Activated naive CD4-positive, alpha-beta T cell treated with anti-CD3 and anti-CD28 coated beads, Interleukin-2, amount 50 U/mL, for 72 hours (primary cell): ENCODE results near the gene RBPJ. TPM values are rescaled to one million over a fixed set of nuclear protein-coding genes. Genes with fewer than 3 reads are reported as not detected.
A peak's percentile ranks its signal among the peaks of the same experiment; 100 is the strongest.

Experiments used
- ATAC-seq, 2 donors: fragments of 150-1000 bp; cut with Tn5 transposase; 2 replicates each; pipeline ENCODE4 v1.10.0; 2021; ENCODE audit warnings: mild to moderate bottlenecking in 2 of 2, moderate library complexity in 2 of 2
- DNase-seq, 2 donors: peaks; one replicate each; pipeline ENCODE4 v3.0.0; 2021 to 2022; ENCODE audit warnings: low spot score in 2 of 2
- H3K27ac Mint-ChIP-seq, 2 donors: one replicate each; pipeline ENCODE4 v1.8.0; 2022; ENCODE audit warnings: mild to moderate bottlenecking in 2 of 2, mixed read lengths in 2 of 2
- H3K36me3 Mint-ChIP-seq, 2 donors: one replicate each; pipeline ENCODE4 v1.8.0; 2022; ENCODE audit warnings: mixed read lengths in 2 of 2
- H3K9me3 Mint-ChIP-seq, 2 donors: one replicate each; pipeline ENCODE4 v1.8.0; 2022; ENCODE audit warnings: mixed read lengths in 2 of 2
- total RNA-seq, 2 donors: library from RNA; stranded (reverse); gene quantifications; one replicate each; pipeline ENCODE4 v1.2.3, GENCODE V29; 2022

The RBPJ gene
- total RNA-seq, 2 donors from 2014 or later, result 175 to 356 TPM

DNA sequence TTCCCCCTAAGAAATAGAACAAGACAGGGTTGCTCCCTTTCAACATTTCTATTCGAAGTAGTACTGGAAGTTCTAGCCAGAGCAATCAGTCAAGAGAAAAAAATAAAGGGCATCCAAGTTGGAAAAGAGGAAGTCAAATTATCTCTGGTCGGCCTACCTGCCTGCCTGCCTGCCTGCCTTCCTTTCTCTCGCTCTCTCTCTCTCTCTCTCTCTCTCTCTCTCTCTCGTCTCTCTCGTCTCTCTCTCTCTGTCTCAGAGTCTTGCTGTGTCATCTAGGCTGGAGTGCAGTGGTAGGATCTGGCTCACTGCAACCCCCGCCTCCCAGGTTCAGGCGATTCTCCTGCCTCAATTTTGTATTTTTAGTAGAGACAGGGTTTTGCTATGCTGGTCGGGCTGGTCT is 126.6 kb downstream of the RBPJ start:
- ATAC-seq (no peak), DNase-seq (no peak)
- peak overlapping the region in 1 of 2 donors; percentile 72 for H3K27ac Mint-ChIP-seq
- peaks cover 4 to 10% of the 10 kb centered on the region in 2 donors for H3K9me3 Mint-ChIP-seq
- peaks cover 0 to 5% of the 10 kb centered on the region in 2 donors for H3K36me3 Mint-ChIP-seq

DNA sequence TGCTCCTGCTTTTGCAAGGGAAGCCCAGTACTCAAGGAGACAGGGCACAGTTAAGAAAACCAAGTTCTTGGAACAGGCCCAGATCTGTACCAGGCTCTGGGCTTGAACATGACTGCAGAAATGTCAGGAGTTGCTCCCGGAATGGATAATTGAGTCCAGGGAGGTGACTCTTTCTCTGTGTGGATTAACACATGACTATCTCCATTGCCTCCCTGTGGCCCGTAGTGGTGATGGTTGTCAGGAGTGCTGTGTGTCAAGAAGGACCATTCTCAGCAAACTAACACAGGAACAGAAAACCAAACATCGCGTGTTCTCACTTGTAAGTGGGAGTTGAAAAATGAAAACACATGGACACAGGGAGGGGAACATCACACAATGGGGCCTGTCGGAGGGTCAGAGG is 129.6 kb downstream of the RBPJ start:
- DNase-seq, result no peak
- Mint-ChIP-seq H3K9me3 (peaks cover 0 to 5% of the 10 kb centered on the region in 2 donors), H3K27ac (no peak overlapping the region), H3K36me3 (no peaks in the 10 kb centered on the region)
- peak in 1 of 2 donors; percentile 3 for ATAC-seq

DNA sequence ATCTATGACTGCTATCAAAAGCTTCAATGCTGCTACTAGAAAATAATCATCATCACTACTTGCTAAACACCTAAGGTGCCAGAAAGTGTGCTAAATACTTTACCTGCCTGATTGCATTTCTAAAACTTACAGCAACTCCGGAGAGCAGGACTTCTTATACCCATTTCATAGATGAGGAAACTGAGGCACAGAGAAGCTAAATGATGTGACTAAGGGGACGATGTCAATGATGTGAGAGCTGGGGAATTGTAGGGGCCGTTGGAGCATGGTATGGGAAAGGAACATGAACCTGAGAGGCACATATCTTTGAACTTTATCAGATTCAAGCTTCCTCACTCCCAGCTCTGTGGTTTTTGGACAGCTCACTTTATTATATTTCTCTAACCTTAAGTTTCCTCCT is 130.8 kb downstream of the RBPJ start:
- Mint-ChIP-seq H3K36me3 (no peaks in the 10 kb centered on the region), H3K27ac (no peak overlapping the region), H3K9me3 (no peaks in the 10 kb centered on the region)
- DNase-seq (no peak), ATAC-seq (no peak)

DNA sequence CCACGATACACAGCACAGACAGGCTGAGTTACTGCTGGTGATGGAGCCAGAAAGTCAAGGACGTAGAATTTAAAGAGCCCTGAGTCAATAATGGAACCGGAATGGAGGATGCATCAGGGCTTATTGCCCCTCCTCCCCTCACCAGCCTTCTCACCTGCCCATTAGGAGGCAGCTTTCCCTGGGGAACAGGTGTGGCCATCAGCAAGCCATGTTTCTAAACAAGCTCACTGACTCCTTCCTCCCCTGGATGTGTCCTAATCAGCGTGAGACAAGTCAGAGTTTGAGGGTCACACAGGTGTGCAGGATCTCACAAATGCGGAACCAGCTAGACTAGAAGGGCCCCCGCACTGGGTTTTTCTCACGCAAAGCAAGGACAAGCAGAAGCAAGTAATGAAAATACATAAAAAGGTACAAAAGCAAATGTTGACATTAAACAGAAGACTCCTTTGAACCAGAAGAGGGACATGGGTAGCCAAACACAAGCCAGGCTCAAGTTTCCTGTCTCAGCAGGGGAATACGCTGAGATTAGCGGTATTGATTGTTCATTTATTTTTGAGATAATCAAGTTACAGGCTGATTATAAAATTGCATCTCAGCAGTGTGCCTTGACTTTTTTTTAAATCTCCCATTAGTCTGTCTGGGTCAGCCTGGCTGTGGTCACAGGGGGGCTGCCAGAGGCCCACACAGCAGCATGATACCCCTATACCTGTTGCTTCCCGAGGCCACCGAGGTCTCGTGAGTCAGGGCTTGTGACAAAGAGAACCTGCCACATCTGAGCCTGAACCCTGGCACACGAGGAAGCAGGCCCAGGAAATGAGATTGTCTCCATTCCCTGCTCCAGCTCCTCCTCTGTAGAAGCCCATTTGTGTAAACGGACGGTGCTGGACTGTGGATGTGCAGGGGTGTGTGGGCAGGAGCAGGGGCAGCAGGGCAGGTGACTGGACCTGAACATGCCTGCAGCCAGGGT is 132.0 kb downstream of the RBPJ start:
- Mint-ChIP-seq H3K27ac (no peak overlapping the region), H3K9me3 (no peaks in the 10 kb centered on the region), H3K36me3 (no peaks in the 10 kb centered on the region)
- ATAC-seq (peak in 1 of 2 donors; percentile 7), DNase-seq (no peak)

DNA sequence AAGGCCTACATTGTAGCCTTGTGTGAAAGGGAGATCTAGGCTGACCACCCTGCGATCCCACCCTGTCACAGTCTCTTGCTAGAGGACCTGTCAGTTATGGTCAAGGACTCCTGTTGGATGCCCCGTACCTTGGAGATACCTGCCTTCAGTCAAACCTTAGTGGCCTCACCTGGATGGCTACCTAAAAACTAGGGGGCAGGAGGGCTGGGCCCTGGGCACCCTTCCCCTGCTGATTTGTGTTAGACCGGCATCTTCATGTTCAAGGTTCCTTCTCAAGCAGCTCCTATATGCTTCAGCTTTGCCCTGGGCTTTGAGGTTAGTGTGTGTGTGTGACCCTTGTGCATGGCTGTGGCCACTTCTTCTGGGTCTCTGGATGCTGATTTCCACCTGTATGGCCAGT is 134.1 kb downstream of the RBPJ start:
- no peak for DNase-seq
- H3K36me3 Mint-ChIP-seq, result no peaks in the 10 kb centered on the region
- no peak for ATAC-seq
- H3K27ac Mint-ChIP-seq, result no peak overlapping the region
- H3K9me3 Mint-ChIP-seq, result no peaks in the 10 kb centered on the region

DNA sequence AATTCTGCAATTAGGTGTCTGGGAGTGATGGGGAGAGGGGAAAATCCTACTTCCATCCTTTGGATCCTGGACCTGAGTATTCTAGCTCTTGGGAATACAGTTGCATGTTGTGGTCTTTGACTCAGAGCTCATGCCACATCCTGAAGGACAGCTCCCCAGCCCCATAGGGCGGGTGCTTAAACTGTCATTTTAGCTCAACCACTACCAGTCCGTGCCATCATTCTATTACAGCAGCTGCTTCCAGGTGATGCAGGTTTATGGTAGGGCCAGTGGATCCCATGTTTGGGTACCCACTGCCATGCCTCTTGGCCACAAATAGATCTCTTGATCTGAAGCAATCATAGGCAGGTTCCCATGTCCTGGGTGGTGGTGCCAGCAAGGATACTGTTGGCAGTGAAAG is 134.8 kb downstream of the RBPJ start:
- DNase-seq, result no peak
- H3K36me3 Mint-ChIP-seq, result no peaks in the 10 kb centered on the region
- H3K27ac Mint-ChIP-seq, result peak overlapping the region in 1 of 2 donors; percentile 48
- ATAC-seq, result no peak
- no peaks in the 10 kb centered on the region for H3K9me3 Mint-ChIP-seq

DNA sequence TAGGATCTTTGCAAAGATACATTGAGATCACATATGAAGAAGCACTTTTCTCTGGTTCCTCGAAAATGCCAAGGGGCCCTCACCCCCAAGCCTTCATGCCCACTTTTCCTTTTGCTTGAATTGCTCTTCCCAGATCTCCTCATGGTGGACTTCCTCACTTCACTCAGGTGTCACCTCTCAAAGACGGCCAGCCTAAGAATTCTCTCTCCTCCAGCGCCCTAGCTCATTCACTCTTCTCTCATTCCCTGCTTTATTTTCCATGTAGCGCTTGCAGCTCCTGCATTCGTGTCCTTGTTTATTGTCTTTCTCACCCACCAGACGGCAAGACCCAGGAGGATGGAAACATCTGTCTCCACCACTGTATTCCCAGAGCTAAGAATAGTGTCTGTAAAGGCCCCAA is 136.6 kb downstream of the RBPJ start:
- H3K36me3 Mint-ChIP-seq, result no peaks in the 10 kb centered on the region
- no peak for DNase-seq
- no peaks in the 10 kb centered on the region for H3K9me3 Mint-ChIP-seq
- no peak for ATAC-seq
- H3K27ac Mint-ChIP-seq, result no peak overlapping the region

DNA sequence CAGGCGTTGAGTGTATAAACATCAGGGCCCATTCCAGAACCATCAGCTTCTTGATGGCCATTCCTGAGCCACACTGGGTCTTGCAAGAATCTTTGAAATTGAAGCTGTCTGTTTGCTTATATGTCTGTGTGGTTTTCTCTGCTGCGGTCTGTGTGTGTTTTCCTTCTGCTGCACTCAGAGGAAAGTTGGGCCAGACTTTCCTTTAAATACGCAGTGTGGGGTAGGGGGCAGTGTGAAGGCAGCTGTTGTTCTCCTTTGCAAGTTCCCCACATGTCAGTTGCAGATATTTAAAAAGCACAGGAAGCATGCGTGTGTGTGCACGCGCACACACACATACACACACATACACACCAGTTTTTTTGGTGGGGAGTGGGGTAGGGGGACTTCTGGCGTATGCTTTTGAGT is 137.3 kb downstream of the RBPJ start:
- DNase-seq (no peak), ATAC-seq (no peak)
- no peaks in the 10 kb centered on the region for H3K36me3 Mint-ChIP-seq
- H3K27ac Mint-ChIP-seq, result no peak overlapping the region
- H3K9me3 Mint-ChIP-seq, result no peaks in the 10 kb centered on the region

DNA sequence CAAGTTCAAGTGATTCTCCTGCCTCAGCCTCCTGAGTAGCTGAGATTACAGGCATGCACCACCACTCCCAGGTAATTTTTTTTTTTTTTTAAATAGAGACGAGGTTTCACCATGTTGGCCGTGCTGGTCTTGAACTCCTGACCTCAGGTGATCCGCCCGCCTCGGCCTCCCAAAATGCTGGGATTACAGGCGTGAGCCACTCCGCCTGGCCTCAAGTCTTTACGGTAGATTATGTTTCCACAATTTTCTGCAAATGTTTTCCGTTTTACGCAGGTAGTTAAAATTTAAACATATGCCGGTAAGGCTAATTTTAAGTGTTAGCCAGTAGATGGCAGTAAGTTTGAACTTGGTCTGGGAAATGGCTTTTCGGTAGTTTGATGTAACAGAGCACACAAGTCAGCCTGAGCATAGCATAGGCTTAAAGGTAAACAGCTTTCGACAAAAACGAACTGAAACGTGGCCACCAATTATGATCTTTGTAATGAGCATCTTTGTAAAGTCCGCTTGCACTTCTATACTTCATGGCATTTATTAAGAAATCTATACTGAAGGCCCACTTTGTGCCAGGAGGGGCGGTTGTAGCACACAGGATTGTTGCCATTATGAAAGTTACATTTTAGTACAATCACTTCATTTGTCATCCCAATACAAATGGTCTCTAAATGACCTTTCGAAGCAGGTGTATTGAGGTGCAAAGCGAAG is 138.4 kb downstream of the RBPJ start:
- DNase-seq (no peak), ATAC-seq (peak in 1 of 2 donors; percentile 29)
- Mint-ChIP-seq H3K9me3 (peaks cover 0 to 5% of the 10 kb centered on the region in 2 donors), H3K36me3 (no peaks in the 10 kb centered on the region), H3K27ac (no peak overlapping the region)

DNA sequence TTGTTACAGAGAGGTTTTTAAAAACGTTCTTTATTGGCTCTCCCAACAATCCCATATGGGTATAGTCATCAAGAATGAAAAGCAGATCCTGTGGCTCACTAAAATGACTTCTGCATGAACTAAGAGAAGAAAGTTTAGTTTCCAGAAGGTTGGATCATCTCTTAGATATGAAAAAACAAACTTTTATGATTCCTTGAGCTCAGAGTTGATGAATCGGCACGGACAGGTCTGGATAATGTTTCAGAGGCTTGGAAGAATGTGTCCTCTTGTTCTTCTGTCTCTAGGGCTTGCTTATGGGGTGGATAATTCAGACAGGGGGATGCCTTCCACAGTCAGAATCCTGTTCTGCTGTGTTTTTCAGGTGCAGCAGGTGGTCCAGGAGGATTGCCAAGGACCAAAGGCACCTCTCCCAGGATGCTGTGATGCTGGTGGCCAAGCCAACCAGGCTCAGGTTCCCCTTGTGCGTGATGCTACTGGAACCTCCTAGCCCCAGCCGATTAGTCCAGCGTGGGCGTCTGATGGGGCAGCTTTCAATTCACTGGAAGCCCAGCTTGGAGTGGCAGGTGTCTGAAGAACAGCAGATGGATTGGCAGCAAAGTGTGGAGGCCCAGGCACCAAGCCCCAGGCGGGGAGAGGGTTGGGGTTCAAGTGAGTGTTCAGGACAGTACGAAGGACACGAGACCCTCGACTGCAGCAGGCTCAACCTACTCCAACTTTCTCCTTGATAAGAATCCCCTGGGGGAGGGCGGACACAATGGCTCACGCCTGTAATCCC is 139.1 kb downstream of the RBPJ start:
- ATAC-seq, result no peak
- H3K36me3 Mint-ChIP-seq, result no peaks in the 10 kb centered on the region
- DNase-seq, result no peak
- H3K9me3 Mint-ChIP-seq, result peaks cover 0 to 6% of the 10 kb centered on the region in 2 donors
- no peak overlapping the region for H3K27ac Mint-ChIP-seq

DNA sequence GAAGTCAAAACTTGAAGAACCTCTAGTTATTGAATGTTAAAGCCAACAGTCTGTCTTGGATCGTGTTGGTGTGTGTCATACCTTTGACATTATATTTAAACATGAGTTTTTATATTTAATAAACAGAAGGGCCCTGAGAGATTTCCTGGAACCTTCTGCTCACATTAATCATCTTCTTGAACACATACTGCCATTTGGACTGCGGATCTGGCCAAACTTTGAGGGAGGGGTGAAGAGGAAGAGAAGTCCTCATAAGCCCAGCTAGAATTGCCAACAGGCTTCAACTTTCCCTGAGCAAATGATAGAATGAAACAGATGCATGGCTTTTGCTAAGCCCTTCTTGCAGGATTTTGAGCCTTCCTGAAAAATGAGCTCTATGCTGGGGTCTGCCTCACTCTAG is 142.1 kb downstream of the RBPJ start:
- DNase-seq (no peak), ATAC-seq (no peak)
- Mint-ChIP-seq H3K9me3 (peaks cover 0 to 6% of the 10 kb centered on the region in 2 donors), H3K27ac (no peak overlapping the region), H3K36me3 (no peaks in the 10 kb centered on the region)

DNA sequence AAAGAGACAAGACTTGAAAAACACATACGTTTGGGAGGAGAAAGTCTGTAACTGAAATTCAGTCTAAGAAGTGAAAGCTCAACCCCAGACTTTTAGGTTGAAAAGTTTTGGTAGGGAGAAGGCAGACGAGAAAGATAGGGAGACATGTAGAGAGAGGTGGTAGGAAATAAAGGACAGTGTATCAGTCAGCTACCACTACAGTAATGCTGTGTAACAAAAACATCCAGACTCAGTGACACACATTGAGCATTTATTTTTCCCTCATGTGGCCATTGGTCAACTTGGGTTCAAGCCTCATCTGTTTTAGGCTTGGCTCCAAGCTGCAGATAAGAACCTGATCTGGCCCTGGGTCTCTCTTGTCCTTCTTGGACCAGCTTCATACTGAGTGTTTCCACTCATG is 142.6 kb downstream of the RBPJ start:
- no peaks in the 10 kb centered on the region for H3K36me3 Mint-ChIP-seq
- DNase-seq (no peak), ATAC-seq (no peak)
- no peak overlapping the region for H3K27ac Mint-ChIP-seq
- H3K9me3 Mint-ChIP-seq, result peaks cover 0 to 6% of the 10 kb centered on the region in 2 donors

DNA sequence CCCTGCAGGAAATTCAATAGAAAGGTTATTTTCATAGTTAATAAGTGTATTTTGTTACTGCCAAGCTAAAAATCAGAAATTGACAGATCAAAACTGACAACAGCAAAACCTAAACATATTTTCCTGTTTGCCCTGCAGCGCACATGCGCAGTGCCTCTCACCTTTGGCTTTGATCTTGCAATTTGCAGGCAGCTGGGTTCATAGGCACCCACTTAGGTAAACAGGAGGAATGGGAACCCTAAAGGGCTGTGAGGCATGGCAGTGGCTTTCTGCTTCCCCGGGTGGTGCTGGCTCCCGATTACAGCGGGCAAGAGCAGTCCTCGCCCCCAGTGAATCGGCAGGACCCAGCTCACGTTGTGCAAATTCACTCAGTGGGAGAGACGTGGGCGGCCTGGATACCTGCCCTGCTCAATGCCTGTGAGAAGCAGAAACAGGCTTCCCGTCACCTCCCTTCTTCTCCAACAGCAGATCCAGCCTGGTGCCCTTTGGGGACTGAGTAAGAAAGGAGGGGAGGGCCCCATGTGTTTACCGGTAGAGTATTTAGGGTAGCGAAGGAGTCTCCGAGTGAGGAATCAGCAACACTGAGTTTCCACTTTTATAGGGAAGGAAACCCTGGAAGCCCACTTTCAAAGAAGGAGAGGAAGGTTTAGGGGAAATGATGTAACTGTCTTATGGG is 143.7 kb downstream of the RBPJ start:
- Mint-ChIP-seq H3K9me3 (peaks cover 0 to 6% of the 10 kb centered on the region in 2 donors), H3K27ac (no peak overlapping the region), H3K36me3 (no peaks in the 10 kb centered on the region)
- DNase-seq (no peak), ATAC-seq (no peak)

DNA sequence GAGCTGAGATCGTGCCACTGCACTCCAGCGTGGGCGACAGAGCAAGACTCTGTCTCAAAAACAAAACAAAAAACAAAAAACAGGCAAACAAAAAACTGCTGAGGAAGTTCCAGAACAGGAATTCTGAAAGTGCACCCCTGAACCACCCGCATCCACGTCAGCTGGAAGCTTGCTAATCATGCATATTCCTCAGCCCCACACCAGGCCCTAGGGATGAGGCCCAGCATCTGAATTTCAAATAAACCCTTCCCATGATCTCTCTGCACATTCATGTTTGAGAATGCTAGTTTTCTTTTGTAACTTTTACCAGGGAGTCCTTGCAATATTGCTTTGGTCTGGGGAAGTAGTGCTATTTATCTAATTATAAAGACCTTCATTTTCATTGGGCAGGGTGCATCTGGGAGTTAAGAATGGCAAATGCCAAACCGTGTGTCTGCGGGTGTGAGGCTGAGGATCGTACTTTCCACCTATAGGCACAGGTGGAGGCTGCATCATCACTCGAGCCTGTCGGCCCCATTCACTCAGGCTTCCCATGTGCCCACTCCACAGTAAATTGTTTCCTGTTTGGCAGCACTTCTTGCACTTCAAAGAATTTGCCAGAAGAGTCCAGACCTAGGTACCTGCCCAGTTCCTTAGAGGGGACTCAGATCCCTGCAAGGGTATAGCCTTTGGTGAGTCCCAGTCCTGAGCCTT is 145.9 kb downstream of the RBPJ start:
- DNase-seq (no peak), ATAC-seq (no peak)
- Mint-ChIP-seq H3K9me3 (peaks cover 0 to 6% of the 10 kb centered on the region in 2 donors), H3K36me3 (no peaks in the 10 kb centered on the region), H3K27ac (no peak overlapping the region)

DNA sequence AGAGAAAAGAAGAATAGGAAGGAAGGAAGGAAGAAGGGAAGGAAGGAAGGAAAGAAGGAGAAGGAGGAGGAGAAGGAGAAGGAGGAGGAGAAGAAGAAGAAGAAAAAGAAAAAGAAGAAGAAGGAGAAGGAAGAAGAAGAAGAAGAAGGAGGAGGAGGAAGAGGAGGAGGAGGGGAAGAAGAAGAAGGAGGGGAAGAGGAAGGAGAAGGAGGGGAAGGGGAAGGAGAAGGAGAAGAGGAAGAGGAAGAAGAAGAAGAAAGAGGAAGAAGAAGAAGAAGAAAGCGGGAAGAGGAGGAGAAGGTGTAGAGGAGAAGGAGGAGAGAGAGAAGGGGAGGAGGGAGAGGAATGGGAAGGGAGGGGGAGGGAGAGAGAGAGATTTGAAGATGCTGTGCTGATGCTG is 146.9 kb downstream of the RBPJ start:
- DNase-seq (no peak), ATAC-seq (no peak)
- Mint-ChIP-seq H3K27ac (no peak overlapping the region), H3K36me3 (no peaks in the 10 kb centered on the region), H3K9me3 (peaks cover 0 to 6% of the 10 kb centered on the region in 2 donors)
